HepG2 (cell line): ENCODE results near the gene PDE6C. TPM values are rescaled to one million over a fixed set of nuclear protein-coding genes. Genes with fewer than 3 reads are reported as not detected.

Experiments used
- ARID2 ChIP-seq: sonication (generic); formaldehyde crosslinking; IDR thresholded peaks from 2 replicates; pipeline ENCODE4 v1.8.1; 2022; ENCODE audit warnings: mild to moderate bottlenecking, missing genetic modification reagents, borderline replicate concordance
- CTCF ChIP-seq: sonication (generic); formaldehyde crosslinking; IDR thresholded peaks from 2 replicates; pipeline ENCODE4 v1.5.0; 2020; ENCODE audit warnings: mild to moderate bottlenecking, missing genetic modification reagents, moderate library complexity
- EP300 ChIP-seq, 3 experiments: sonication (generic) in 1 of 3; formaldehyde crosslinking in 1 of 3; IDR thresholded peaks; 2 replicates each; pipeline versions ENCODE4 v1.5.1 to v1.6.1; 2011 to 2020; ENCODE audit warnings: low read depth in 2 of 3, low read length in 2 of 3, borderline replicate concordance in 1 of 3, improper control_type of control experiment in 1 of 3, mild to moderate bottlenecking in 1 of 3, missing genetic modification reagents in 1 of 3, moderate library complexity in 1 of 3
- HOXD1 ChIP-seq: sonication (generic); formaldehyde crosslinking; IDR thresholded peaks from 2 replicates; pipeline ENCODE4 v1.5.0; 2020; ENCODE audit warnings: missing genetic modification reagents
- IRX3 ChIP-seq: sonication (generic); formaldehyde crosslinking; IDR thresholded peaks from 2 replicates; pipeline ENCODE4 v1.8.1; 2023; ENCODE audit warnings: mild to moderate bottlenecking, low read depth, missing genetic modification reagents, borderline replicate concordance
- MAFK ChIP-seq, 2 experiments: IDR thresholded peaks in 1 of 2; conservative IDR thresholded peaks in 1 of 2; 2 replicates each; pipeline ENCODE4 v1.6.1; 2011; ENCODE audit warnings: improper control_type of control experiment in 2 of 2, low read length in 2 of 2
- MTA1 ChIP-seq: sonication (generic); formaldehyde crosslinking; IDR thresholded peaks from 2 replicates; pipeline ENCODE4 v1.4.0; 2020; ENCODE audit warnings: missing genetic modification reagents, mild to moderate bottlenecking, borderline replicate concordance
- MYC ChIP-seq: sonication (generic); formaldehyde crosslinking; IDR thresholded peaks from 2 replicates; pipeline ENCODE4 v1.9.0; 2021; ENCODE audit warnings: missing genetic modification reagents, borderline replicate concordance
- NR2F6 ChIP-seq, 2 experiments: IDR thresholded peaks; 2 replicates each; pipeline ENCODE4 v1.6.1; 2016; ENCODE audit warnings: antibody characterized with exemption in 1 of 2, mild to moderate bottlenecking in 1 of 2
- SOX5 ChIP-seq: IDR thresholded peaks from 2 replicates; pipeline ENCODE4 v1.6.1; 2016; ENCODE audit warnings: borderline replicate concordance
- TEAD3 ChIP-seq: optimal IDR thresholded peaks from 2 replicates; pipeline ENCODE3; 2016; ENCODE audit warnings: borderline replicate concordance
- ZBTB38 ChIP-seq: sonication (generic); formaldehyde crosslinking; IDR thresholded peaks from 2 replicates; pipeline ENCODE4 v1.5.1; 2020; ENCODE audit warnings: mild to moderate bottlenecking, missing genetic modification reagents
- ZFYVE20 ChIP-seq: sonication (generic); formaldehyde crosslinking; IDR thresholded peaks from 2 replicates; pipeline ENCODE4 v1.8.0; 2023; ENCODE audit warnings: low read depth, mild to moderate bottlenecking, moderate library complexity, missing genetic modification reagents, borderline replicate concordance
- ZNF253 ChIP-seq: sonication (generic); formaldehyde crosslinking; IDR thresholded peaks from 2 replicates; pipeline ENCODE4 v1.8.0; 2022; ENCODE audit warnings: mild to moderate bottlenecking, missing genetic modification reagents, borderline replicate concordance
- ZNF451 ChIP-seq: sonication (generic); formaldehyde crosslinking; IDR thresholded peaks from 2 replicates; pipeline ENCODE4 v1.5.0; 2020; ENCODE audit warnings: mild to moderate bottlenecking, missing genetic modification reagents
- ZNF460 ChIP-seq: sonication (generic); formaldehyde crosslinking; IDR thresholded peaks from 2 replicates; pipeline ENCODE4 v1.5.1; 2020; ENCODE audit warnings: missing genetic modification reagents, mild to moderate bottlenecking, borderline replicate concordance
- ZNF557 ChIP-seq: sonication (generic); formaldehyde crosslinking; IDR thresholded peaks from 2 replicates; pipeline ENCODE4 v1.4.0; 2020; ENCODE audit warnings: missing genetic modification reagents
- ZNF562 ChIP-seq: sonication (generic); formaldehyde crosslinking; IDR thresholded peaks from 2 replicates; pipeline ENCODE4 v1.8.0; 2022; ENCODE audit warnings: missing genetic modification reagents, borderline replicate concordance
- ZNF766 ChIP-seq: sonication (generic); formaldehyde crosslinking; IDR thresholded peaks from 2 replicates; pipeline ENCODE4 v1.5.0; 2020; ENCODE audit warnings: missing genetic modification reagents, borderline replicate concordance
- ZNF83 ChIP-seq: sonication (generic); formaldehyde crosslinking; IDR thresholded peaks from 2 replicates; pipeline ENCODE4 v1.4.0; 2020; ENCODE audit warnings: missing genetic modification reagents, mild to moderate bottlenecking, borderline replicate concordance
- polyA plus RNA-seq, 8 experiments: library from polyadenylated mRNA; depleted of rRNA in 3 of 8; stranded (reverse) in 7 of 8; unstranded in 1 of 8; fragments of >200 nt; fragmentation: Illumina TruSeq in 4 of 8; extraction: Trizol in 4 of 8; gene quantifications; 2 replicates each; pipeline versions ENCODE4 v1.2.1 to v1.2.3, GENCODE V29; 2011 to 2016; ENCODE audit warnings: low read depth in 4 of 8, missing spikeins in 1 of 8, mixed read lengths in 1 of 8; ENCODE audit not compliant: insufficient read depth in 1 of 8
- total RNA-seq, 5 experiments: library from RNA; depleted of rRNA; stranded (reverse); fragments of >200 nt; fragmentation: Illumina TruSeq; extraction: Trizol; gene quantifications; 2 replicates each; pipeline ENCODE4 v1.2.3, GENCODE V29; 2016; ENCODE audit warnings: low read depth in 1 of 5
- TF ChIP-seq, protein P1 (sequence below): sonication (generic); formaldehyde crosslinking; IDR thresholded peaks from 2 replicates; pipeline ENCODE4 v1.5.0; 2020; ENCODE audit warnings: mild to moderate bottlenecking, missing genetic modification reagents
- TF ChIP-seq, protein P2 (sequence below): sonication (generic); formaldehyde crosslinking; IDR thresholded peaks from 2 replicates; pipeline ENCODE4 v1.4.0; 2020; ENCODE audit warnings: missing genetic modification reagents, borderline replicate concordance

Gene PDE6C
- total and polyA plus RNA-seq, 2 of the 13 experiments (the other 11 are each of a cell fraction or from before 2014, with no cell fraction given) = 0.64 TPM; not detected in 1

- TF ChIP-seq, protein P1, sequence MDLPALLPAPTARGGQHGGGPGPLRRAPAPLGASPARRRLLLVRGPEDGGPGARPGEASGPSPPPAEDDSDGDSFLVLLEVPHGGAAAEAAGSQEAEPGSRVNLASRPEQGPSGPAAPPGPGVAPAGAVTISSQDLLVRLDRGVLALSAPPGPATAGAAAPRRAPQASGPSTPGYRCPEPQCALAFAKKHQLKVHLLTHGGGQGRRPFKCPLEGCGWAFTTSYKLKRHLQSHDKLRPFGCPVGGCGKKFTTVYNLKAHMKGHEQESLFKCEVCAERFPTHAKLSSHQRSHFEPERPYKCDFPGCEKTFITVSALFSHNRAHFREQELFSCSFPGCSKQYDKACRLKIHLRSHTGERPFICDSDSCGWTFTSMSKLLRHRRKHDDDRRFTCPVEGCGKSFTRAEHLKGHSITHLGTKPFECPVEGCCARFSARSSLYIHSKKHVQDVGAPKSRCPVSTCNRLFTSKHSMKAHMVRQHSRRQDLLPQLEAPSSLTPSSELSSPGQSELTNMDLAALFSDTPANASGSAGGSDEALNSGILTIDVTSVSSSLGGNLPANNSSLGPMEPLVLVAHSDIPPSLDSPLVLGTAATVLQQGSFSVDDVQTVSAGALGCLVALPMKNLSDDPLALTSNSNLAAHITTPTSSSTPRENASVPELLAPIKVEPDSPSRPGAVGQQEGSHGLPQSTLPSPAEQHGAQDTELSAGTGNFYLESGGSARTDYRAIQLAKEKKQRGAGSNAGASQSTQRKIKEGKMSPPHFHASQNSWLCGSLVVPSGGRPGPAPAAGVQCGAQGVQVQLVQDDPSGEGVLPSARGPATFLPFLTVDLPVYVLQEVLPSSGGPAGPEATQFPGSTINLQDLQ (CRISPR knock-in tag) = no peak
- TF ChIP-seq MYC (no peak), ZNF562 (CRISPR knock-in tag) (no peak), EP300 (IDR thresholded peaks at IDR 0.05; ENCODE audit: low read depth in 2 of 2, low read length in 2 of 2) (peak in 1 of 2 experiments; percentile 76; a peak in 2 of 4 replicates), EP300 (CRISPR knock-in tag; IDR thresholded peaks at IDR 0.05; ENCODE audit: borderline replicate concordance) (no peak), TEAD3 (CRISPR knock-in tag) (peak; percentile 10), ARID2 (CRISPR knock-in tag) (peak; percentile 60; the same call in 1 of the 2 replicates), HOXD1 (CRISPR knock-in tag) (no peak), CTCF (CRISPR knock-in tag) (no peak), IRX3 (CRISPR knock-in tag) (no peak), NR2F6 (IDR thresholded peaks at IDR 0.05) (no peak), NR2F6 (CRISPR knock-in tag; IDR thresholded peaks at IDR 0.05) (0 out of 2 replicates have a peak, but pooled peaks have one; percentile 2), MAFK (conservative IDR thresholded peaks at IDR 0.05 in 1 of 2, IDR thresholded peaks at IDR 0.05 in 1 of 2; ENCODE audit: low read length in 2 of 2) (no peak), ZNF557 (CRISPR knock-in tag) (no peak), ZFYVE20 (CRISPR knock-in tag) (no peak), ZNF766 (no peak), MTA1 (CRISPR knock-in tag) (no peak), SOX5 (CRISPR knock-in tag) (peak; percentile 63), ZNF83 (CRISPR knock-in tag) (no peak), ZNF253 (CRISPR knock-in tag) (no peak), ZNF460 (CRISPR knock-in tag) (no peak), ZNF451 (CRISPR knock-in tag) (no peak), ZBTB38 (CRISPR knock-in tag) (no peak)
- TF ChIP-seq, protein P2, sequence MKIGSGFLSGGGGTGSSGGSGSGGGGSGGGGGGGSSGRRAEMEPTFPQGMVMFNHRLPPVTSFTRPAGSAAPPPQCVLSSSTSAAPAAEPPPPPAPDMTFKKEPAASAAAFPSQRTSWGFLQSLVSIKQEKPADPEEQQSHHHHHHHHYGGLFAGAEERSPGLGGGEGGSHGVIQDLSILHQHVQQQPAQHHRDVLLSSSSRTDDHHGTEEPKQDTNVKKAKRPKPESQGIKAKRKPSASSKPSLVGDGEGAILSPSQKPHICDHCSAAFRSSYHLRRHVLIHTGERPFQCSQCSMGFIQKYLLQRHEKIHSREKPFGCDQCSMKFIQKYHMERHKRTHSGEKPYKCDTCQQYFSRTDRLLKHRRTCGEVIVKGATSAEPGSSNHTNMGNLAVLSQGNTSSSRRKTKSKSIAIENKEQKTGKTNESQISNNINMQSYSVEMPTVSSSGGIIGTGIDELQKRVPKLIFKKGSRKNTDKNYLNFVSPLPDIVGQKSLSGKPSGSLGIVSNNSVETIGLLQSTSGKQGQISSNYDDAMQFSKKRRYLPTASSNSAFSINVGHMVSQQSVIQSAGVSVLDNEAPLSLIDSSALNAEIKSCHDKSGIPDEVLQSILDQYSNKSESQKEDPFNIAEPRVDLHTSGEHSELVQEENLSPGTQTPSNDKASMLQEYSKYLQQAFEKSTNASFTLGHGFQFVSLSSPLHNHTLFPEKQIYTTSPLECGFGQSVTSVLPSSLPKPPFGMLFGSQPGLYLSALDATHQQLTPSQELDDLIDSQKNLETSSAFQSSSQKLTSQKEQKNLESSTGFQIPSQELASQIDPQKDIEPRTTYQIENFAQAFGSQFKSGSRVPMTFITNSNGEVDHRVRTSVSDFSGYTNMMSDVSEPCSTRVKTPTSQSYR = 0 out of 2 replicates have a peak, but pooled peaks have one; percentile 6
Measured at GRCh38 chr10:93601774-93602162, 10.6 kb upstream of the PDE6C start (continued).
